ENCODE measurements around the gene IFI6.

Gene IFI6

GRCh38 chr1:27671964-27672749 is at the start of gene IFI6:
TSS of gene IFI6 (minus strand) at chr1:27672192. CDS start at chr1:27669314, 2,878 bp downstream.
- CTCF ChIA-PET, result interaction anchor here (0.8 to 1.1 kb wide), 3 partner anchors 9 to 277 kb away, joined by 3 to 4 read pairs (median 3); partner anchors contain the start of gene STX12
- peak; percentile 100 for DNase-seq (ENCODE audit: low spot score)
- POLR2A ChIA-PET (ENCODE audit: low non-redundant PET), result interaction anchor here (0.6 to 1.2 kb wide), 4 partner anchors 53 to 287 kb away, joined by 3 to 4 read pairs (median 4); partner anchors contain the start of genes FAM76A and STX12
- TF ChIP-seq CTCF (conservative IDR thresholded peaks at IDR 0.05; ENCODE audit: low read depth), result peak; percentile 42
- H3K27ac ChIP-seq, result peak within 1 kb of the TSS; percentile 81

GRCh38 chr1:27719286-27720251 is 47.6 kb upstream of the IFI6 start:
- peak; percentile 14 for DNase-seq (ENCODE audit: low spot score)
- H3K27ac ChIP-seq, result no peak overlapping the region
- POLR2A ChIA-PET (ENCODE audit: low non-redundant PET), result no interaction called here
- CTCF ChIA-PET, result interaction anchor here (0.6 to 1.4 kb wide), 6 partner anchors 26 to 113 kb away, joined by 3 to 5 read pairs (median 3); no protein-coding TSS in a partner anchor
- 0 out of 2 replicates have a peak, but pooled peaks have one; percentile 16 for TF ChIP-seq CTCF (conservative IDR thresholded peaks at IDR 0.05; ENCODE audit: low read depth)

- CTCF ChIA-PET, result no interaction called here
- TF ChIP-seq CTCF (conservative IDR thresholded peaks at IDR 0.05; ENCODE audit: low read depth), result no peak
- H3K27ac ChIP-seq, result no peak overlapping the region
- no peak for DNase-seq (ENCODE audit: low spot score)
- POLR2A ChIA-PET (ENCODE audit: low non-redundant PET), result no interaction called here
Observed at GRCh38 chr1:27716262-27716895, 44.4 kb upstream of the IFI6 start.

- no peak overlapping the region for H3K27ac ChIP-seq
- no peak for TF ChIP-seq CTCF (conservative IDR thresholded peaks at IDR 0.05; ENCODE audit: low read depth)
- ChIA-PET POLR2A (ENCODE audit: low non-redundant PET) (no interaction called here), CTCF (interaction anchor here (1.0 kb wide), 1 partner anchor 11 kb away, joined by 3 read pairs; no protein-coding TSS in a partner anchor)
- DNase-seq (ENCODE audit: low spot score), result no peak
Observed at GRCh38 chr1:27713869-27714513, 42.0 kb upstream of the IFI6 start.

- ChIA-PET CTCF (interaction anchor here (1.0 kb wide), 1 partner anchor 12 kb away, joined by 3 read pairs; no protein-coding TSS in a partner anchor), POLR2A (ENCODE audit: low non-redundant PET) (no interaction called here)
Observed at GRCh38 chr1:27713139-27713725, 41.2 kb upstream of the IFI6 start.

More at GRCh38 chr1:27713139-27713725, 41.2 kb upstream of the IFI6 start:
- H3K27ac ChIP-seq, result no peak overlapping the region
- TF ChIP-seq CTCF (conservative IDR thresholded peaks at IDR 0.05; ENCODE audit: low read depth), result no peak
- no peak for DNase-seq (ENCODE audit: low spot score)
